SK-N-SH (cell line): ENCODE results near the gene SYNPO2. TPM values are rescaled to one million over a fixed set of nuclear protein-coding genes. Genes with fewer than 3 reads are reported as not detected.

Experiments used
- CTCF ChIA-PET: fragments of 300-600, 350-600 bp; formaldehyde crosslinking; extraction: SDS; loops from one replicate; lab custom pipeline; 2021; lab: Yijun Ruan, JAX
- POLR2A ChIA-PET: fragments of 350-600 bp; sonication (Branson Sonifier 250); formaldehyde crosslinking; extraction: SDS; loops from one replicate; lab custom pipeline; 2020; ENCODE audit warnings: antibody characterized with exemption, inconsistent platforms; lab: Yijun Ruan, JAX
- DNase-seq: peaks from one replicate; pipeline ENCODE4 v3.0.0; 2012
- H2AFZ ChIP-seq: fragments of 200-600 bp; sonication (generic); 2 replicates; pipeline ENCODE4 v1.8.1; 2016; ENCODE audit warnings: antibody characterized with exemption, mild to moderate bottlenecking, low read depth
- H3F3A ChIP-seq: fragments of 200-600 bp; sonication (generic); replicated peaks from 2 replicates; pipeline ENCODE3; 2016; ENCODE audit warnings: antibody characterized with exemption, mild to moderate bottlenecking; ENCODE audit not compliant: insufficient read depth
- H3K27ac ChIP-seq, 2 experiments: fragments of 200-500 bp in 1 of 2; fragments of 200-600 bp in 1 of 2; sonication (Bioruptor generic) in 1 of 2; sonication (generic), shearing (Covaris generic) in 1 of 2; 2 replicates each; pipeline versions ENCODE4 v1.5.1 to v1.6.1; 2014 to 2016; ENCODE audit warnings: low read depth in 2 of 2, inconsistent platforms in 1 of 2, low read length in 1 of 2, mild to moderate bottlenecking in 1 of 2, mixed read lengths in 1 of 2
- H3K27me3 ChIP-seq: fragments of 200-600 bp; sonication (generic), shearing (Covaris generic); 2 replicates; pipeline ENCODE4 v1.6.1; 2016; ENCODE audit warnings: mixed run types; ENCODE audit not compliant: insufficient read depth
- H3K36me3 ChIP-seq, 2 experiments: fragments of 200-500 bp in 1 of 2; fragments of 200-600 bp in 1 of 2; sonication (Bioruptor generic) in 1 of 2; sonication (generic) in 1 of 2; replicated peaks in 1 of 2; 2 replicates each; pipeline versions ENCODE3 to v1.5.1; 2014 to 2016; ENCODE audit warnings: low read length in 1 of 2, mild to moderate bottlenecking in 1 of 2; ENCODE audit not compliant: insufficient read depth in 2 of 2, control insufficient read depth in 1 of 2
- H3K4me1 ChIP-seq, 2 experiments: fragments of 200-500 bp in 1 of 2; fragments of 200-600 bp in 1 of 2; sonication (Bioruptor generic) in 1 of 2; sonication (generic), shearing (Covaris generic) in 1 of 2; 2 replicates each; pipeline versions ENCODE4 v1.5.1 to v1.6.1; 2014 to 2016; ENCODE audit warnings: low read depth in 1 of 2, low read length in 1 of 2, mixed run types in 1 of 2; ENCODE audit not compliant: insufficient read depth in 2 of 2, control insufficient read depth in 1 of 2
- H3K4me2 ChIP-seq: fragments of 200-600 bp; sonication (generic), shearing (Covaris generic); 2 replicates; pipeline ENCODE4 v1.6.1; 2017; ENCODE audit warnings: mixed run types
- H3K4me3 ChIP-seq, 2 experiments: fragments of 200-500 bp in 1 of 2; fragments of 200-600 bp in 1 of 2; sonication (Bioruptor generic) in 1 of 2; sonication (generic), shearing (Covaris generic) in 1 of 2; 2 replicates each; pipeline versions ENCODE4 v1.5.1 to v1.8.1; 2014 to 2016; ENCODE audit warnings: low read depth in 2 of 2, inconsistent platforms in 1 of 2, low read length in 1 of 2, mild to moderate bottlenecking in 1 of 2, mixed read lengths in 1 of 2, moderate library complexity in 1 of 2
- H3K79me2 ChIP-seq: fragments of 200-600 bp; sonication (generic); 2 replicates; pipeline ENCODE4 v1.8.1; 2017; ENCODE audit warnings: mild to moderate bottlenecking; ENCODE audit not compliant: insufficient read depth
- H3K9ac ChIP-seq: fragments of 200-600 bp; sonication (generic); 2 replicates; pipeline ENCODE4 v1.6.1; 2017; ENCODE audit warnings: mixed run types
- H3K9me2 ChIP-seq: fragments of 200-600 bp; sonication (generic); 2 replicates; pipeline ENCODE4 v1.6.1; 2017; ENCODE audit warnings: mixed run types
- H3K9me3 ChIP-seq: fragments of 200-600 bp; sonication (generic); 2 replicates; pipeline ENCODE4 v1.6.1; 2017; ENCODE audit warnings: mixed run types, mild to moderate bottlenecking, moderate library complexity
- H4K20me1 ChIP-seq: fragments of 200-600 bp; sonication (generic); 2 replicates; pipeline ENCODE4 v1.6.1; 2017; ENCODE audit warnings: mild to moderate bottlenecking, mixed run types; ENCODE audit not compliant: insufficient read depth
- CHD2 ChIP-seq: fragments of 150-350 bp; IDR thresholded peaks from 2 replicates; pipeline ENCODE4 v1.6.1; 2018; ENCODE audit warnings: low read length; ENCODE audit not compliant: partially characterized antibody
- ELF1 ChIP-seq: IDR thresholded peaks from 2 replicates; pipeline ENCODE4 v1.4.0; 2012
- EP300 ChIP-seq, 2 experiments: IDR thresholded peaks; 2 replicates each; pipeline versions ENCODE4 v1.4.0 to v1.6.1; 2012; ENCODE audit warnings: borderline replicate concordance in 1 of 2, low read depth in 1 of 2, low read length in 1 of 2
- FOSL2 ChIP-seq: IDR thresholded peaks from 2 replicates; pipeline ENCODE4 v1.4.0; 2012; ENCODE audit warnings: low read depth, mild to moderate bottlenecking, moderate library complexity, borderline replicate concordance
- FOXJ3 ChIP-seq: sonication (generic); formaldehyde crosslinking; IDR thresholded peaks from 2 replicates; pipeline ENCODE4 v1.5.1; 2020; ENCODE audit warnings: mild to moderate bottlenecking, missing genetic modification reagents
- FOXM1 ChIP-seq: IDR thresholded peaks from 2 replicates; pipeline ENCODE4 v1.4.0; 2012; ENCODE audit warnings: low read depth, mild to moderate bottlenecking
- GATA2 ChIP-seq: sonication (generic); formaldehyde crosslinking; IDR thresholded peaks from 2 replicates; pipeline ENCODE4 v1.5.0; 2020; ENCODE audit warnings: mild to moderate bottlenecking, missing genetic modification reagents
- JUND ChIP-seq: IDR thresholded peaks from 2 replicates; pipeline ENCODE4 v1.4.0; 2012
- MEF2A ChIP-seq: IDR thresholded peaks from 2 replicates; pipeline ENCODE4 v1.4.0; 2012; ENCODE audit warnings: low read depth, borderline replicate concordance
- MXI1 ChIP-seq: IDR thresholded peaks from 2 replicates; pipeline ENCODE4 v1.6.1; 2012; ENCODE audit warnings: mild to moderate bottlenecking, low read depth, low read length, improper control_type of control experiment
- NFIC ChIP-seq: IDR thresholded peaks from 2 replicates; pipeline ENCODE4 v1.4.0; 2012; ENCODE audit warnings: borderline replicate concordance
- NRF1 ChIP-seq: IDR thresholded peaks from 2 replicates; pipeline ENCODE4 v1.6.1; 2012; ENCODE audit warnings: low read depth, mild to moderate bottlenecking, low read length
- POLR2AphosphoS5 ChIP-seq: IDR thresholded peaks from 2 replicates; pipeline ENCODE4 v1.6.1; 2012; ENCODE audit warnings: low read depth, low read length
- RAD21 ChIP-seq: IDR thresholded peaks from 2 replicates; pipeline ENCODE4 v1.6.1; 2012; ENCODE audit warnings: mild to moderate bottlenecking, low read length
- RCOR1 ChIP-seq: fragments of 150-350 bp; IDR thresholded peaks from 2 replicates; pipeline ENCODE4 v1.6.1; 2017; ENCODE audit warnings: antibody characterized with exemption, low read length
- RXRA ChIP-seq: IDR thresholded peaks from 2 replicates; pipeline ENCODE4 v1.4.0; 2012; ENCODE audit warnings: low read depth, mild to moderate bottlenecking, borderline replicate concordance
- SIN3A ChIP-seq: IDR thresholded peaks from 2 replicates; pipeline ENCODE4 v1.6.1; 2012; ENCODE audit warnings: low read depth, mild to moderate bottlenecking, low read length, moderate library complexity, borderline replicate concordance
- SMC3 ChIP-seq: IDR thresholded peaks from 2 replicates; pipeline ENCODE4 v1.6.1; 2012; ENCODE audit warnings: low read depth, low read length, improper control_type of control experiment
- TAF1 ChIP-seq: IDR thresholded peaks from 2 replicates; pipeline ENCODE4 v1.6.1; 2012; ENCODE audit warnings: low read depth, mild to moderate bottlenecking, low read length, moderate library complexity, borderline replicate concordance
- TCF12 ChIP-seq: IDR thresholded peaks from 2 replicates; pipeline ENCODE4 v1.4.0; 2012
- TEAD4 ChIP-seq: IDR thresholded peaks from 2 replicates; pipeline ENCODE4 v1.4.0; 2012; ENCODE audit warnings: mild to moderate bottlenecking, borderline replicate concordance; ENCODE audit not compliant: insufficient read depth
- WGBS: methylation state at CpG from one replicate; pipeline ENCODE4 v1.1.6; 2017; ENCODE audit warnings: low lambda C conversion rate; 5-methylcytosine and 5-hydroxymethylcytosine counted together
- polyA plus RNA-seq, 3 experiments: library from polyadenylated mRNA; depleted of rRNA; stranded (reverse); fragments of >200 nt; gene quantifications; 2 replicates each; pipeline ENCODE4 v1.2.3, GENCODE V29; 2012
- TF ChIP-seq, protein P1 (sequence below): fragments of 150-350 bp; IDR thresholded peaks from 2 replicates; pipeline ENCODE4 v1.6.1; 2016; ENCODE audit warnings: mild to moderate bottlenecking, low read depth, low read length
- TF ChIP-seq, protein P2 (sequence below): IDR thresholded peaks from 2 replicates; pipeline ENCODE4 v1.6.1; 2012; ENCODE audit warnings: mild to moderate bottlenecking, low read depth, low read length, moderate library complexity
- TF ChIP-seq, protein P3 (sequence below): fragments of 200-600 bp; sonication (generic); IDR thresholded peaks from 2 replicates; pipeline ENCODE4 v1.6.1; 2017; ENCODE audit warnings: antibody characterized with exemption, mild to moderate bottlenecking, moderate library complexity
- TF ChIP-seq, protein P4 (sequence below): fragments of 150-350 bp; IDR thresholded peaks from 2 replicates; pipeline ENCODE4 v1.6.1; 2017; ENCODE audit warnings: antibody characterized with exemption, low read length, low read depth, borderline replicate concordance
- TF ChIP-seq, protein P5 (sequence below): IDR thresholded peaks from 2 replicates; pipeline ENCODE4 v1.4.0; 2012; ENCODE audit warnings: low read depth

SYNPO2 gene
- polyA plus RNA-seq, 1 of the 3 experiments (the other 2 are of a cell fraction): 7.2 TPM

DNA sequence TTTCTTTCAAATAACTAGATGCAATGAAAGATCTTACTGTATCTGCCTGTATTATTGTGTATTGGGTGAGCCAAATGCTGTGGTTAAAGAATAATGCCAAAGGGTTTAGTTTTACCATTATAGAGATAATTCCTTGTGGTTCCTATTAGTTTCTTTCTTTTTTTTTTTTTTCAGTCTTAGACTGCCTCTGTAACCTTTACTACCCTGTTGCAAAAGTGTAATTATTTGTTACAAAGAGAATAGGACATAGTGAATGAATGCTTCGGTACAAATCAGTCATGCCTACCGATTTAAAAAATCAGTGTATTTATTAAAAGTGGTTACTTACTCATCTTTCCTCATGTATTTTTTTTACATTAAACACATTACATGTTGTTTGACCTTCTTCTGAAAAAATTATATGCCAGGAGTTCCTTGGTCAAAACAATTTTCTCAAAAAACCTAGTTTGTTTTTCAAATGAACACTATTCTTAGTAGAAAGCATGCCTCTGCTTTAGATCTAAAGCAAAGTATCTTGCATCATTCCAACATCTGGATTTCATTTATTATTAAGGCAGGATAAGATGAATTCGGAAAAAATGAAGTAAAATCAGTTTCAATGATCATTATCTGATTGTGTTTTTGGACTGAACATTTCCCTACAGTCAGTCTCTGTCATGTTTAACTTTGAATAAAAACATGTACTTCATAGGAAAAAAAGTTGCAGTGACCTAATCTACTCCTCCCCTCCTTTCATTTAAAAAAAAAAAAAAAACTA is 21.2 kb upstream of the SYNPO2 start:
- no peaks in the 10 kb centered on the region for H4K20me1 ChIP-seq
- H3K9me3 ChIP-seq: no peaks in the 10 kb centered on the region; the same call in 1 of the 2 replicates
- H3F3A ChIP-seq: peaks cover 26% of the 10 kb centered on the region
- ChIA-PET CTCF (interaction anchor here (1.2 to 1.7 kb wide), 2 partner anchors 10 to 16 kb away, joined by 4 to 5 read pairs; no protein-coding TSS in a partner anchor), POLR2A (no interaction called here)
- 30% methylated on average over 3 of the region's 3 CpGs for WGBS
- no peaks in the 10 kb centered on the region for H3K79me2 ChIP-seq
- no peaks in the 10 kb centered on the region for H3K9me2 ChIP-seq
- H3K9ac ChIP-seq: no peak overlapping the region
- peaks cover 9 to 14% of the 10 kb centered on the region in 2 experiments; a peak in 3 of 4 replicates for H3K4me1 ChIP-seq
- DNase-seq: no peak
- no peaks in the 10 kb centered on the region for H3K36me3 ChIP-seq
- no peak overlapping the region; a peak in 1 of 4 replicates for H3K4me3 ChIP-seq
- H3K27me3 ChIP-seq: no peaks in the 10 kb centered on the region
- 0 out of 2 replicates have a peak overlapping the region, but pooled peaks have one; percentile 3 for H3K4me2 ChIP-seq
- peak overlapping the region; percentile 27; the same call in 1 of the 2 replicates for H2AFZ ChIP-seq
- H3K27ac ChIP-seq: peak overlapping the region; percentile 69 to 80; a peak in 3 of 4 replicates
- TF ChIP-seq FOXJ3: no peak
- peak; percentile 47; the same call in 1 of the 2 replicates for TF ChIP-seq NFIC
- TF ChIP-seq FOXM1: peak; percentile 84
- TF ChIP-seq, protein P1, sequence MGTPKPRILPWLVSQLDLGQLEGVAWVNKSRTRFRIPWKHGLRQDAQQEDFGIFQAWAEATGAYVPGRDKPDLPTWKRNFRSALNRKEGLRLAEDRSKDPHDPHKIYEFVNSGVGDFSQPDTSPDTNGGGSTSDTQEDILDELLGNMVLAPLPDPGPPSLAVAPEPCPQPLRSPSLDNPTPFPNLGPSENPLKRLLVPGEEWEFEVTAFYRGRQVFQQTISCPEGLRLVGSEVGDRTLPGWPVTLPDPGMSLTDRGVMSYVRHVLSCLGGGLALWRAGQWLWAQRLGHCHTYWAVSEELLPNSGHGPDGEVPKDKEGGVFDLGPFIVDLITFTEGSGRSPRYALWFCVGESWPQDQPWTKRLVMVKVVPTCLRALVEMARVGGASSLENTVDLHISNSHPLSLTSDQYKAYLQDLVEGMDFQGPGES: no peak
- TF ChIP-seq RAD21: no peak
- TF ChIP-seq TEAD4: peak; percentile 61; the same call in 1 of the 2 replicates
- TF ChIP-seq, protein P2, sequence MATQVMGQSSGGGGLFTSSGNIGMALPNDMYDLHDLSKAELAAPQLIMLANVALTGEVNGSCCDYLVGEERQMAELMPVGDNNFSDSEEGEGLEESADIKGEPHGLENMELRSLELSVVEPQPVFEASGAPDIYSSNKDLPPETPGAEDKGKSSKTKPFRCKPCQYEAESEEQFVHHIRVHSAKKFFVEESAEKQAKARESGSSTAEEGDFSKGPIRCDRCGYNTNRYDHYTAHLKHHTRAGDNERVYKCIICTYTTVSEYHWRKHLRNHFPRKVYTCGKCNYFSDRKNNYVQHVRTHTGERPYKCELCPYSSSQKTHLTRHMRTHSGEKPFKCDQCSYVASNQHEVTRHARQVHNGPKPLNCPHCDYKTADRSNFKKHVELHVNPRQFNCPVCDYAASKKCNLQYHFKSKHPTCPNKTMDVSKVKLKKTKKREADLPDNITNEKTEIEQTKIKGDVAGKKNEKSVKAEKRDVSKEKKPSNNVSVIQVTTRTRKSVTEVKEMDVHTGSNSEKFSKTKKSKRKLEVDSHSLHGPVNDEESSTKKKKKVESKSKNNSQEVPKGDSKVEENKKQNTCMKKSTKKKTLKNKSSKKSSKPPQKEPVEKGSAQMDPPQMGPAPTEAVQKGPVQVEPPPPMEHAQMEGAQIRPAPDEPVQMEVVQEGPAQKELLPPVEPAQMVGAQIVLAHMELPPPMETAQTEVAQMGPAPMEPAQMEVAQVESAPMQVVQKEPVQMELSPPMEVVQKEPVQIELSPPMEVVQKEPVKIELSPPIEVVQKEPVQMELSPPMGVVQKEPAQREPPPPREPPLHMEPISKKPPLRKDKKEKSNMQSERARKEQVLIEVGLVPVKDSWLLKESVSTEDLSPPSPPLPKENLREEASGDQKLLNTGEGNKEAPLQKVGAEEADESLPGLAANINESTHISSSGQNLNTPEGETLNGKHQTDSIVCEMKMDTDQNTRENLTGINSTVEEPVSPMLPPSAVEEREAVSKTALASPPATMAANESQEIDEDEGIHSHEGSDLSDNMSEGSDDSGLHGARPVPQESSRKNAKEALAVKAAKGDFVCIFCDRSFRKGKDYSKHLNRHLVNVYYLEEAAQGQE: no peak
- TF ChIP-seq, protein P3, sequence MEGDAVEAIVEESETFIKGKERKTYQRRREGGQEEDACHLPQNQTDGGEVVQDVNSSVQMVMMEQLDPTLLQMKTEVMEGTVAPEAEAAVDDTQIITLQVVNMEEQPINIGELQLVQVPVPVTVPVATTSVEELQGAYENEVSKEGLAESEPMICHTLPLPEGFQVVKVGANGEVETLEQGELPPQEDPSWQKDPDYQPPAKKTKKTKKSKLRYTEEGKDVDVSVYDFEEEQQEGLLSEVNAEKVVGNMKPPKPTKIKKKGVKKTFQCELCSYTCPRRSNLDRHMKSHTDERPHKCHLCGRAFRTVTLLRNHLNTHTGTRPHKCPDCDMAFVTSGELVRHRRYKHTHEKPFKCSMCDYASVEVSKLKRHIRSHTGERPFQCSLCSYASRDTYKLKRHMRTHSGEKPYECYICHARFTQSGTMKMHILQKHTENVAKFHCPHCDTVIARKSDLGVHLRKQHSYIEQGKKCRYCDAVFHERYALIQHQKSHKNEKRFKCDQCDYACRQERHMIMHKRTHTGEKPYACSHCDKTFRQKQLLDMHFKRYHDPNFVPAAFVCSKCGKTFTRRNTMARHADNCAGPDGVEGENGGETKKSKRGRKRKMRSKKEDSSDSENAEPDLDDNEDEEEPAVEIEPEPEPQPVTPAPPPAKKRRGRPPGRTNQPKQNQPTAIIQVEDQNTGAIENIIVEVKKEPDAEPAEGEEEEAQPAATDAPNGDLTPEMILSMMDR: no peak
- TF ChIP-seq SMC3: no peak
- 0 out of 2 replicates have a peak, but pooled peaks have one; percentile 36 for TF ChIP-seq POLR2AphosphoS5
- TF ChIP-seq TCF12: peak; percentile 95
- no peak for TF ChIP-seq NRF1
- no peak for TF ChIP-seq MXI1
- TF ChIP-seq, protein P4, sequence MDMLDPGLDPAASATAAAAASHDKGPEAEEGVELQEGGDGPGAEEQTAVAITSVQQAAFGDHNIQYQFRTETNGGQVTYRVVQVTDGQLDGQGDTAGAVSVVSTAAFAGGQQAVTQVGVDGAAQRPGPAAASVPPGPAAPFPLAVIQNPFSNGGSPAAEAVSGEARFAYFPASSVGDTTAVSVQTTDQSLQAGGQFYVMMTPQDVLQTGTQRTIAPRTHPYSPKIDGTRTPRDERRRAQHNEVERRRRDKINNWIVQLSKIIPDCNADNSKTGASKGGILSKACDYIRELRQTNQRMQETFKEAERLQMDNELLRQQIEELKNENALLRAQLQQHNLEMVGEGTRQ: no peak
- no peak for TF ChIP-seq RXRA
- TF ChIP-seq FOSL2: no peak
- TF ChIP-seq RCOR1: peak; percentile 50; the same call in 1 of the 2 replicates
- no peak for TF ChIP-seq SIN3A
- peak; percentile 27 for TF ChIP-seq CHD2
- TF ChIP-seq MEF2A: no peak
- peak; percentile 35; the same call in 1 of the 2 replicates for TF ChIP-seq GATA2 (CRISPR knock-in tag)
- no peak for TF ChIP-seq TAF1
- TF ChIP-seq, protein P5, sequence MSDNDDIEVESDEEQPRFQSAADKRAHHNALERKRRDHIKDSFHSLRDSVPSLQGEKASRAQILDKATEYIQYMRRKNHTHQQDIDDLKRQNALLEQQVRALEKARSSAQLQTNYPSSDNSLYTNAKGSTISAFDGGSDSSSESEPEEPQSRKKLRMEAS: no peak
- TF ChIP-seq ELF1: no peak
- peak; percentile 70 to 71; a peak in 3 of 4 replicates for TF ChIP-seq EP300 (IDR thresholded peaks at IDR 0.05; ENCODE audit: borderline replicate concordance in 1 of 2, low read depth in 1 of 2, low read length in 1 of 2)
- TF ChIP-seq JUND: peak; percentile 54
